ENCODE results near the gene PCMTD2. TPM values are rescaled to one million over a fixed set of nuclear protein-coding genes. Genes with fewer than 3 reads are reported as not detected.

PCMTD2 gene
- polyA plus RNA-seq, 1 of the 3 experiments (the other 2 are of a cell fraction), result 50.7 TPM

GRCh38 chr20:64238851-64239387 is 16.6 kb upstream of the PCMTD2 start:
- Histone ChIP-seq H3K4me1 (ENCODE audit: control insufficient read depth in 1 of 2, insufficient read depth in 2 of 2, low read depth in 1 of 2, low read length in 1 of 2) (peaks cover 0 to 3% of the 10 kb centered on the region in 2 experiments; a peak in 1 of 4 replicates), H3K79me2 (ENCODE audit: insufficient read depth) (no peaks in the 10 kb centered on the region), H3K9me3 (no peaks in the 10 kb centered on the region), H3K4me3 (ENCODE audit: low read depth in 2 of 2, low read length in 1 of 2) (no peak overlapping the region), H3K27ac (ENCODE audit: low read depth in 2 of 2, low read length in 1 of 2) (no peak overlapping the region), H3K9me2 (no peaks in the 10 kb centered on the region), H2AFZ (ENCODE audit: low read depth) (no peak overlapping the region), H3K9ac (no peak overlapping the region), H3K27me3 (ENCODE audit: insufficient read depth) (peaks cover 4% of the 10 kb centered on the region; the same call in 1 of the 2 replicates), H3K36me3 (replicated peaks in 1 of 2; ENCODE audit: control insufficient read depth in 1 of 2, insufficient read depth in 2 of 2, low read length in 1 of 2) (no peaks in the 10 kb centered on the region), H3F3A (replicated peaks; ENCODE audit: insufficient read depth) (no peaks in the 10 kb centered on the region), H3K4me2 (no peak overlapping the region), H4K20me1 (ENCODE audit: insufficient read depth) (no peaks in the 10 kb centered on the region)
- POLR2A ChIA-PET, result no interaction called here
- CTCF ChIA-PET, result interaction anchor here (0.7 to 1.9 kb wide), 4 partner anchors 8 to 182 kb away, joined by 3 to 6 read pairs (median 4); partner anchors contain the start of gene PCMTD2
- TF ChIP-seq TAF1 (IDR thresholded peaks at IDR 0.05; ENCODE audit: borderline replicate concordance, low read depth, low read length) (no peak), USF1 (IDR thresholded peaks at IDR 0.05; ENCODE audit: borderline replicate concordance, low read depth) (no peak), FOXJ3 (CRISPR knock-in tag; IDR thresholded peaks at IDR 0.05) (no peak), NFIC (IDR thresholded peaks at IDR 0.05; ENCODE audit: borderline replicate concordance) (no peak), GATA2 (CRISPR knock-in tag; IDR thresholded peaks at IDR 0.05) (no peak), ZBTB33 (IDR thresholded peaks at IDR 0.05; ENCODE audit: borderline replicate concordance, low read depth) (no peak), RFX5 (IDR thresholded peaks at IDR 0.05; ENCODE audit: low read length) (no peak), RCOR1 (IDR thresholded peaks at IDR 0.05; ENCODE audit: low read length) (no peak), GABPA (IDR thresholded peaks at IDR 0.05; ENCODE audit: low read depth) (no peak), RAD21 (IDR thresholded peaks at IDR 0.05; ENCODE audit: low read length) (no peak), EZH2phosphoT487 (IDR thresholded peaks at IDR 0.05; ENCODE audit: borderline replicate concordance, low read depth) (no peak), NRF1 (IDR thresholded peaks at IDR 0.05; ENCODE audit: low read depth, low read length) (no peak), ELF1 (IDR thresholded peaks at IDR 0.05) (no peak), TEAD4 (IDR thresholded peaks at IDR 0.05; ENCODE audit: borderline replicate concordance, insufficient read depth) (no peak), EP300 (IDR thresholded peaks at IDR 0.05; ENCODE audit: borderline replicate concordance in 1 of 2, low read depth in 1 of 2, low read length in 1 of 2) (no peak), MXI1 (IDR thresholded peaks at IDR 0.05; ENCODE audit: low read depth, low read length) (no peak), TCF12 (IDR thresholded peaks at IDR 0.05) (no peak)
- WGBS (ENCODE audit: low lambda C conversion rate), result 50% methylated on average over 4 of the region's 7 CpGs
- DNase-seq, result no peak
